WERI-Rb-1 (cell line): Measurements from ENCODE around the gene EVC2.

Experiments
- DNase-seq: peaks from one replicate; pipeline ENCODE4 v3.0.0-alpha.2; 2020
- H3K27ac ChIP-seq: fragments of 250-450 bp; sonication (Bioruptor Pico); 2 replicates; pipeline ENCODE4 v1.5.1; 2020; ENCODE audit warnings: mild to moderate bottlenecking, moderate library complexity
- H3K27me3 ChIP-seq: fragments of 250-450 bp; sonication (Bioruptor Pico); 2 replicates; pipeline ENCODE4 v1.5.1; 2021; ENCODE audit warnings: mild to moderate bottlenecking, low read depth, moderate library complexity; ENCODE audit not compliant: insufficient read depth, severe bottlenecking
- H3K36me3 ChIP-seq: fragments of 250-450 bp; sonication (Bioruptor Pico); 2 replicates; pipeline ENCODE4 v1.5.1; 2020; ENCODE audit warnings: mild to moderate bottlenecking, moderate library complexity
- H3K4me3 ChIP-seq: 2 replicates; pipeline ENCODE4 v1.5.1; 2011; ENCODE audit warnings: low read depth, mild to moderate bottlenecking, control low read depth, low read length
- H3K9me3 ChIP-seq: fragments of 250-450 bp; sonication (Bioruptor Pico); 2 replicates; pipeline ENCODE4 v1.5.1; 2021; ENCODE audit warnings: mild to moderate bottlenecking, moderate library complexity; ENCODE audit not compliant: severe bottlenecking
- TF ChIP-seq, protein P1 (sequence below): IDR thresholded peaks from 2 replicates; pipeline ENCODE4 v1.5.1; 2011; ENCODE audit warnings: low read depth, mild to moderate bottlenecking, control low read depth, inconsistent platforms, low read length

EVC2 gene

GRCh38 chr4:5685296-5685695 lies 23.1 kb downstream of the EVC2 start:
- H3K27me3 ChIP-seq = no peaks in the 10 kb centered on the region
- no peak for DNase-seq
- TF ChIP-seq, protein P1, sequence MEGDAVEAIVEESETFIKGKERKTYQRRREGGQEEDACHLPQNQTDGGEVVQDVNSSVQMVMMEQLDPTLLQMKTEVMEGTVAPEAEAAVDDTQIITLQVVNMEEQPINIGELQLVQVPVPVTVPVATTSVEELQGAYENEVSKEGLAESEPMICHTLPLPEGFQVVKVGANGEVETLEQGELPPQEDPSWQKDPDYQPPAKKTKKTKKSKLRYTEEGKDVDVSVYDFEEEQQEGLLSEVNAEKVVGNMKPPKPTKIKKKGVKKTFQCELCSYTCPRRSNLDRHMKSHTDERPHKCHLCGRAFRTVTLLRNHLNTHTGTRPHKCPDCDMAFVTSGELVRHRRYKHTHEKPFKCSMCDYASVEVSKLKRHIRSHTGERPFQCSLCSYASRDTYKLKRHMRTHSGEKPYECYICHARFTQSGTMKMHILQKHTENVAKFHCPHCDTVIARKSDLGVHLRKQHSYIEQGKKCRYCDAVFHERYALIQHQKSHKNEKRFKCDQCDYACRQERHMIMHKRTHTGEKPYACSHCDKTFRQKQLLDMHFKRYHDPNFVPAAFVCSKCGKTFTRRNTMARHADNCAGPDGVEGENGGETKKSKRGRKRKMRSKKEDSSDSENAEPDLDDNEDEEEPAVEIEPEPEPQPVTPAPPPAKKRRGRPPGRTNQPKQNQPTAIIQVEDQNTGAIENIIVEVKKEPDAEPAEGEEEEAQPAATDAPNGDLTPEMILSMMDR = no peak
- H3K36me3 ChIP-seq = no peaks in the 10 kb centered on the region
- H3K27ac ChIP-seq = no peak overlapping the region
- no peak overlapping the region for H3K4me3 ChIP-seq
- peaks cover 5% of the 10 kb centered on the region for H3K9me3 ChIP-seq

- DNase-seq = no peak
- peaks cover 5% of the 10 kb centered on the region for H3K9me3 ChIP-seq
- TF ChIP-seq, protein P1 = no peak
- no peak overlapping the region for H3K4me3 ChIP-seq
- no peak overlapping the region for H3K27ac ChIP-seq
- no peaks in the 10 kb centered on the region for H3K36me3 ChIP-seq
- H3K27me3 ChIP-seq = no peaks in the 10 kb centered on the region
These were observed 24.8 kb downstream of the EVC2 start for GRCh38 chr4:5683566-5683965.

DNA sequence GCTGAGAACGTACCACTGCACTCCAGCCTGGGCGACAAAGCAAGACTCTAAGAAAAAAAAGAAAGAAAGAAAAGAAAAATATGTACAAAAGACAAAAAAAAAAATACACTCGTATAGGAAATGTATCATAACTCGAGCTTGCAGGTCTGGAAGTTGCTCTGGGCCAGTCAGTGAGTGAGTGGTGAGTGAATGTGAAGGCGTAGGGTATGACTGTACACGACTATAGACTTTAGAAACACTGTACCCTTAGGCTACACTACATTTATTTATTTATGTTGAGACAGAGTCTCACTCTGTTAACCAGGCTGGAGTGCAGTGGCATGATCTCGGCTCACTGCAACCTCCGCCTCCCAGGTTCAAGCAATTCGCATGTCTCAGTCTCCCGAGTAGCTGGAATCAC lies 29.4 kb downstream of the EVC2 start:
- TF ChIP-seq, protein P1 = no peak
- H3K4me3 ChIP-seq = no peak overlapping the region
- no peak for DNase-seq
- H3K27me3 ChIP-seq = no peaks in the 10 kb centered on the region
- H3K9me3 ChIP-seq = no peaks in the 10 kb centered on the region
- no peak overlapping the region for H3K27ac ChIP-seq
- H3K36me3 ChIP-seq = no peaks in the 10 kb centered on the region

GRCh38 chr4:5676763-5677162 lies 31.6 kb downstream of the EVC2 start:
- no peaks in the 10 kb centered on the region for H3K36me3 ChIP-seq
- no peak overlapping the region for H3K27ac ChIP-seq
- H3K4me3 ChIP-seq = no peak overlapping the region
- TF ChIP-seq, protein P1 = no peak
- no peaks in the 10 kb centered on the region for H3K27me3 ChIP-seq
- no peaks in the 10 kb centered on the region for H3K9me3 ChIP-seq
- DNase-seq = no peak

DNA sequence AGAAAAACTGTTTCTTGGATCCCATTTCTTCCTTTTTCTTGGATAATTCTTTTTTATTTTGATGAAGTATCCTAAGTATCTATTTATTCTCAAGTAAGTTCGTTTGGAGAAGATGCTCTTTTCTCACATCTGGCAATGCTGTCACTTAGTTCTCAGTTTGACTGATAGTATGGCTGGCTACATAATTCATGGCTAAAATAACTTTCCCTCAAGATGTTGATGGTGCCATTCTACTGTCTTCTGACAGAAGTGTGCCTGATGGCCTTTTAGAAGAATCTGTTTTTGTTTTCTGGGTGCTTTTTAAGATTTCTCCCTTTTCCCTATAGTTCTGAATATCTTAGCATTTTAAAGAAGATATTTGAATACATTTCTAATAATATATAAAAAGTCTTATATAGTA lies 41.6 kb downstream of the EVC2 start:
- Histone ChIP-seq H3K4me3 (no peak overlapping the region), H3K27me3 (no peaks in the 10 kb centered on the region), H3K36me3 (no peaks in the 10 kb centered on the region), H3K27ac (no peak overlapping the region), H3K9me3 (peaks cover 6% of the 10 kb centered on the region)
- DNase-seq = no peak
- TF ChIP-seq, protein P1 = no peak

- no peaks in the 10 kb centered on the region for H3K36me3 ChIP-seq
- DNase-seq = no peak
- H3K27me3 ChIP-seq = no peaks in the 10 kb centered on the region
- H3K27ac ChIP-seq = no peak overlapping the region
- peaks cover 9% of the 10 kb centered on the region for H3K9me3 ChIP-seq
- TF ChIP-seq, protein P1 = no peak
- no peak overlapping the region for H3K4me3 ChIP-seq
These were observed 43.6 kb downstream of the EVC2 start for GRCh38 chr4:5664778-5665177.
